Smooth muscle cell (in vitro differentiated cells): ENCODE results near the gene SNX13. TPM values are rescaled to one million over a fixed set of nuclear protein-coding genes. Genes with fewer than 3 reads are reported as not detected.
A peak's percentile ranks its signal among the peaks of the same experiment; 100 is the strongest.
"Not testable (repeated sequence)": the region's sequence is repeated elsewhere in the genome, so short reads cannot be mapped to it uniquely, and the experiment has no call there.

Source experiments
- DNase-seq: peaks from one replicate; lab custom pipeline; 2025; ENCODE audit not compliant: unreplicated experiment; lab: John Stamatoyannopoulos, UW
- H2AFZ ChIP-seq: fragments of 200-600 bp; sonication (generic); 2 replicates; pipeline ENCODE4 v1.6.0; 2016; ENCODE audit warnings: antibody characterized with exemption, low read depth, mild to moderate bottlenecking
- H3F3A ChIP-seq: fragments of 200-600 bp; sonication (generic); 2 replicates; pipeline ENCODE4 v1.6.0; 2017; ENCODE audit warnings: antibody characterized with exemption, low read depth
- H3K27ac ChIP-seq: fragments of 200-600 bp; sonication (generic); 2 replicates; pipeline ENCODE4 v1.5.1; 2016; ENCODE audit warnings: low read depth, mild to moderate bottlenecking
- H3K27me3 ChIP-seq: fragments of 200-600 bp; sonication (generic); 2 replicates; pipeline ENCODE4 v1.6.1; 2016; ENCODE audit warnings: low read depth, mild to moderate bottlenecking
- H3K36me3 ChIP-seq: fragments of 200-600 bp; sonication (generic); 2 replicates; pipeline ENCODE4 v1.5.1; 2016; ENCODE audit warnings: low read depth
- H3K4me1 ChIP-seq: fragments of 200-600 bp; sonication (generic); 2 replicates; pipeline ENCODE4 v1.5.1; 2016; ENCODE audit warnings: low read depth
- H3K4me2 ChIP-seq: fragments of 200-600 bp; sonication (generic); 2 replicates; pipeline ENCODE4 v1.6.0; 2016; ENCODE audit warnings: mild to moderate bottlenecking
- H3K4me3 ChIP-seq: fragments of 200-600 bp; sonication (generic); 2 replicates; pipeline ENCODE4 v1.5.1; 2016; ENCODE audit warnings: mild to moderate bottlenecking
- H3K79me2 ChIP-seq: fragments of 200-600 bp; sonication (generic); 2 replicates; pipeline ENCODE4 v1.6.0; 2016; ENCODE audit warnings: low read depth, mild to moderate bottlenecking
- H3K9ac ChIP-seq: fragments of 200-600 bp; sonication (generic); 2 replicates; pipeline ENCODE4 v1.6.0; 2016; ENCODE audit warnings: low read depth
- H3K9me3 ChIP-seq: fragments of 200-600 bp; sonication (generic); replicated peaks from 2 replicates; pipeline ENCODE4 v1.5.1; 2016; ENCODE audit warnings: low read depth
- H4K20me1 ChIP-seq: fragments of 200-600 bp; sonication (generic); 2 replicates; pipeline ENCODE4 v1.6.0; 2016; ENCODE audit warnings: low read depth
- CTCF ChIP-seq: fragments of 200-600 bp; sonication (generic); IDR thresholded peaks from 2 replicates; pipeline ENCODE4 v1.5.1; 2017; ENCODE audit warnings: borderline replicate concordance, mild to moderate bottlenecking, antibody characterized with exemption; ENCODE audit not compliant: insufficient read depth, poor library complexity, severe bottlenecking
- WGBS: methylation state at CpG from one replicate; pipeline ENCODE4 v1.1.7; 2016; ENCODE audit warnings: low lambda C conversion rate; 5-methylcytosine and 5-hydroxymethylcytosine counted together
- polyA plus RNA-seq: library from polyadenylated mRNA; unstranded; fragments of >200 nt; fragmentation: Nextera tagmentation; extraction: Ambion mirVana; gene quantifications from 2 replicates; pipeline ENCODE4 v1.2.1, GENCODE V29; 2016
- total RNA-seq: library from RNA; depleted of rRNA; stranded (reverse); fragments of >200 nt; gene quantifications from 2 replicates; pipeline ENCODE4 v1.2.3, GENCODE V29; 2014

SNX13 gene
- total and polyA plus RNA-seq, 2 experiments from 2014 or later: 17.0 to 59.6 TPM

DNA sequence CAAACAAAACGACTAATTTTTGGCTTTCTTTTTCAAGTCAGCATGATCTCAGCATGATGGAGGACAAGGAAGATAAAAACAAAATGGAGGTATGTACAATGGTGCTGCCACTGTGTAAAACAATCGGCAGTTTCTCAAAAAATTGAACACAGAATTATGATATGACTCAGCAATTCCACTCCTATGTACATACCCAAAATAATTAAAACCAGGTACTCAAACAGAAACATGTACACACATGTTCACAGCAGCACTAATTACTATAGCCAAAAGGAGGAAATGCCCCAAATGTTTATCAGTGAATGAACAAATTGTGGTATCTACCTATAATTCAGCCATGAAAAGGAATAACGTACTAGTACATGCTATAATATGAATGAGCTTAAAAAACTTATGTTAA is 29.9 kb downstream of the SNX13 start:
- Histone ChIP-seq H4K20me1 (peaks cover 89% of the 10 kb centered on the region), H3K4me1 (peaks cover under 1% of the 10 kb centered on the region), H3K9ac (no peak overlapping the region), H3K27me3 (no peaks in the 10 kb centered on the region), H2AFZ (no peak overlapping the region), H3K9me3 (no peaks in the 10 kb centered on the region), H3K4me2 (no peak overlapping the region), H3K79me2 (peaks cover 85% of the 10 kb centered on the region), H3K27ac (peak overlapping the region; percentile 6), H3F3A (no peaks in the 10 kb centered on the region), H3K36me3 (no peaks in the 10 kb centered on the region), H3K4me3 (no peak overlapping the region)
- DNase-seq: no peak
- TF ChIP-seq CTCF: no peak
- 94% methylated on average over 3 of the region's 3 CpGs for WGBS

- H3K4me3 ChIP-seq, H3K9ac ChIP-seq, H2AFZ ChIP-seq, H3K4me2 ChIP-seq, H3K27me3 ChIP-seq, H3K36me3 ChIP-seq, H3F3A ChIP-seq, H3K9me3 ChIP-seq, H3K27ac ChIP-seq, DNase-seq, H3K4me1 ChIP-seq: not testable (repeated sequence)
- Histone ChIP-seq H4K20me1 (peaks cover 85% of the 10 kb centered on the region), H3K79me2 (peaks cover 84% of the 10 kb centered on the region)
- 97% methylated on average over 4 of the region's 4 CpGs for WGBS
Measured at GRCh38 chr7:17909310-17909709, 31.0 kb downstream of the SNX13 start.

- Histone ChIP-seq H3K4me2 (no peak overlapping the region), H3K27me3 (no peaks in the 10 kb centered on the region), H3K36me3 (no peaks in the 10 kb centered on the region), H2AFZ (no peak overlapping the region), H4K20me1 (peaks cover 84% of the 10 kb centered on the region), H3K27ac (no peak overlapping the region), H3F3A (no peaks in the 10 kb centered on the region), H3K9ac (no peak overlapping the region), H3K79me2 (peaks cover 91% of the 10 kb centered on the region), H3K4me1 (no peaks in the 10 kb centered on the region), H3K4me3 (no peak overlapping the region), H3K9me3 (no peaks in the 10 kb centered on the region)
- DNase-seq: no peak
- TF ChIP-seq CTCF: no peak
- WGBS: 100% methylated on average over 1 of the region's 1 CpG
Measured at GRCh38 chr7:17907014-17907413, 33.3 kb downstream of the SNX13 start.

DNA sequence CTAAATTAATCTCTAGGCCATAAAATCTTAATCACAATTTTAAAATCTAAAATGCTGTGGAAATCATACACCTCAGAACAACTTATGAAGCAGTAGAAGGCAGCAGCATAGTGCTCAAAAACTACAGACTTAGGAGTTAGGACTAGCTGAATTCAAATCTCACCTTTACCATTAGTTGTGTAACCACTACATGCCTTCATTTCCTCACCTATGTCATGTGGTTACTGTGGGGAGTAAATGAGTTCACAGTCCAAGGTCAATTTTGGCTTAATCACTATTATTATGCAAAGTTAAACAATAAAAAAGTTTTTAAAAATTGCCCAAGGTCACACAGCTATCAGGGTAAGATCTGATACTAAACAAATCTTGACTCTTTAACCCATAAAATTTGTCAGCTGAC is 37.0 kb downstream of the SNX13 start:
- Histone ChIP-seq H3K9me3 (no peaks in the 10 kb centered on the region), H3K9ac (no peak overlapping the region), H3K4me2 (no peak overlapping the region), H3F3A (no peaks in the 10 kb centered on the region), H3K36me3 (no peaks in the 10 kb centered on the region), H3K4me1 (no peaks in the 10 kb centered on the region), H3K79me2 (peaks cover 65% of the 10 kb centered on the region), H3K4me3 (no peak overlapping the region), H3K27ac (no peak overlapping the region), H4K20me1 (peaks cover 91% of the 10 kb centered on the region), H3K27me3 (no peaks in the 10 kb centered on the region), H2AFZ (no peak overlapping the region)
- TF ChIP-seq CTCF: no peak
- DNase-seq: no peak
